H1 (cell line): ENCODE results near the gene UPF1. TPM values are rescaled to one million over a fixed set of nuclear protein-coding genes. Genes with fewer than 3 reads are reported as not detected.

ENCODE experiments used
- BRCA1 ChIP-seq: IDR thresholded peaks from 2 replicates; pipeline ENCODE4 v1.6.1; 2012; ENCODE audit warnings: low read depth, low read length, improper control_type of control experiment
- CHD2 ChIP-seq: IDR thresholded peaks from 2 replicates; pipeline ENCODE4 v1.6.1; 2012; ENCODE audit warnings: low read length, improper control_type of control experiment
- CHD7 ChIP-seq: fragments of 300-600 bp; sonication (generic); IDR thresholded peaks from 2 replicates; pipeline ENCODE4 v1.7.1; 2012; ENCODE audit warnings: low read length, moderate library complexity, mild to moderate bottlenecking, inconsistent platforms; ENCODE audit not compliant: insufficient replicate concordance
- E2F6 ChIP-seq: IDR thresholded peaks from 2 replicates; pipeline ENCODE4 v1.6.1; 2012; ENCODE audit warnings: inconsistent platforms
- EZH2 ChIP-seq: fragments of 200-600 bp; sonication (generic); IDR thresholded peaks from 2 replicates; pipeline ENCODE4 v1.7.1; 2012; ENCODE audit warnings: low read depth, mild to moderate bottlenecking, moderate library complexity, low read length, inconsistent platforms; ENCODE audit not compliant: severe bottlenecking
- GABPA ChIP-seq: IDR thresholded peaks from 2 replicates; pipeline ENCODE4 v1.6.1; 2011; ENCODE audit warnings: mild to moderate bottlenecking, low read length, moderate library complexity, borderline replicate concordance; ENCODE audit not compliant: insufficient read depth
- GTF2F1 ChIP-seq: IDR thresholded peaks from 2 replicates; pipeline ENCODE4 v1.6.1; 2012; ENCODE audit warnings: low read depth, low read length, improper control_type of control experiment, borderline replicate concordance
- HDAC2 ChIP-seq, 2 experiments: fragments of 300-600 bp in 1 of 2; sonication (generic) in 1 of 2; IDR thresholded peaks; 2 replicates each; pipeline ENCODE4 v1.6.1; 2011 to 2012; ENCODE audit warnings: low read depth in 2 of 2, low read length in 2 of 2, mild to moderate bottlenecking in 2 of 2, moderate library complexity in 2 of 2, borderline replicate concordance in 1 of 2, inconsistent platforms in 1 of 2
- SIRT6 ChIP-seq: IDR thresholded peaks from one replicate; pipeline ENCODE4 v1.7.1; 2012; ENCODE audit warnings: low read length, inconsistent platforms
- SP2 ChIP-seq: IDR thresholded peaks from 2 replicates; pipeline ENCODE4 v1.6.1; 2012; ENCODE audit warnings: mild to moderate bottlenecking, low read length, inconsistent platforms
- TEAD4 ChIP-seq: IDR thresholded peaks from 2 replicates; pipeline ENCODE4 v1.6.1; 2012; ENCODE audit warnings: low read depth, low read length, inconsistent platforms, mixed read lengths
- polyA plus RNA-seq, 7 experiments: library from polyadenylated mRNA; depleted of rRNA in 3 of 7; stranded (reverse) in 5 of 7; unstranded in 2 of 7; fragments of >200 nt in 5 of 7; fragments of 200-250 nt in 2 of 7; gene quantifications; 1 replicate in 5 of 7; 2 replicates in 1 of 7; 4 replicates in 1 of 7; pipeline versions ENCODE4 v1.2.1 to v1.2.3, GENCODE V29; 2011 to 2013; ENCODE audit warnings: missing spikeins in 2 of 7, mixed read lengths in 2 of 7
- total RNA-seq: library from RNA; stranded (reverse); fragmentation: NEBNext Ultra II Directional; extraction: Animal tissue kit (Norgen Biotek cat#: 25700); gene quantifications from 2 replicates; pipeline ENCODE4 v1.2.1, GENCODE V29; 2021

UPF1 gene
- total and polyA plus RNA-seq, 2 of the 8 experiments (the other 6 are each of a cell fraction or from before 2014, with no cell fraction given): 46.4 to 62.0 TPM

GRCh38 chr19:18833141-18833476, 1.4 kb downstream of the UPF1 start (continued):
- TF ChIP-seq CHD7: no peak
- TF ChIP-seq CHD2: no peak
- no peak for TF ChIP-seq TEAD4
- TF ChIP-seq EZH2: no peak
- no peak for TF ChIP-seq SP2
- no peak for TF ChIP-seq HDAC2 (IDR thresholded peaks at IDR 0.05; ENCODE audit: borderline replicate concordance in 1 of 2, low read depth in 2 of 2, low read length in 2 of 2)
- no peak for TF ChIP-seq GTF2F1
- TF ChIP-seq GABPA: no peak
- no peak for TF ChIP-seq E2F6
- no peak for TF ChIP-seq BRCA1
- no peak for TF ChIP-seq SIRT6
